ENCODE measurements around the gene SNX10. TPM values are rescaled to one million over a fixed set of nuclear protein-coding genes. Genes with fewer than 3 reads are reported as not detected.

Gene SNX10
- polyA plus RNA-seq, 1 donor (not counting 4 experiments of a cell fraction or from before 2014, with no cell fraction given), result 7.0 TPM

- Histone ChIP-seq H3K27me3 (ENCODE audit: control insufficient read depth, extremely low read depth, insufficient read depth, low read length) (no peaks in the 10 kb centered on the region), H3K9me1 (ENCODE audit: control insufficient read depth, extremely low read depth, insufficient read depth, low read length) (no peaks in the 10 kb centered on the region), H3K9me3 (ENCODE audit: control insufficient read depth, low read depth, low read length) (no peaks in the 10 kb centered on the region), H3K79me2 (ENCODE audit: control insufficient read depth, insufficient read depth, low read length) (no peaks in the 10 kb centered on the region), H3K9ac (ENCODE audit: control insufficient read depth, extremely low read depth, insufficient read depth, low read length) (no peak overlapping the region), H3K4me2 (ENCODE audit: control insufficient read depth, extremely low read depth, insufficient read depth, low read depth, low read length) (no peak overlapping the region), H3K27ac (ENCODE audit: control insufficient read depth, insufficient read depth, low read length) (no peak overlapping the region), H3K4me3 (ENCODE audit: control insufficient read depth in 2 of 3, extremely low read depth in 1 of 3, insufficient read depth in 2 of 3, low read depth in 1 of 3, low read length in 3 of 3) (no peak overlapping the region), H3K4me1 (ENCODE audit: control insufficient read depth, extremely low read depth, insufficient read depth, low read length) (no peaks in the 10 kb centered on the region), H2AFZ (ENCODE audit: control insufficient read depth, low read length) (no peak overlapping the region), H4K20me1 (ENCODE audit: control insufficient read depth, extremely low read depth, insufficient read depth, low read length) (no peaks in the 10 kb centered on the region), H3K36me3 (ENCODE audit: control insufficient read depth in 2 of 2, extremely low read depth in 1 of 2, insufficient read depth in 2 of 2, low read length in 2 of 2) (no peaks in the 10 kb centered on the region)
- dilution Hi-C loops (cut with MboI; ENCODE audit: extremely low pct_ligation_motif_present, low sequenced_read_pairs), result no loop called here
- no peak for FAIRE-seq
- TF ChIP-seq CTCF (optimal IDR thresholded peaks at IDR 0.05 in 1 of 3, IDR thresholded peaks at IDR 0.05 in 1 of 3, conservative IDR thresholded peaks at IDR 0.05 in 1 of 3; ENCODE audit: extremely low read depth in 1 of 3, insufficient read depth in 2 of 3, low read length in 3 of 3) (no peak), EZH2 (IDR thresholded peaks at IDR 0.05; ENCODE audit: low read length) (no peak)
- no peak for DNase-seq (ENCODE audit: low read depth, low spot score)
Measured at GRCh38 chr7:26423436-26423835, 131.8 kb downstream of the SNX10 start.

Other genes with a start within 250 kb of the SNX10 start
- gene NFE2L3, start 139.7 kb upstream of the SNX10 start, polyA plus RNA-seq, result 10.7 to 17.8 TPM (median 14.2 TPM) in 3 replicates
- 172 to 511 TPM (median 429 TPM) in 3 replicates for gene HNRNPA2B1, start 91.1 kb upstream of the SNX10 start, polyA plus RNA-seq
- 69.7 to 161 TPM (median 86.4 TPM) in 3 replicates for gene CBX3, start 90.1 kb upstream of the SNX10 start, polyA plus RNA-seq

Measured in keratinocyte (primary cell).